Pons (tissue), 1 donor: ENCODE measurements around the gene HAX1.
A peak's percentile ranks its signal among the peaks of the same experiment; 100 is the strongest.
"Not testable (repeated sequence)": the region's sequence is repeated elsewhere in the genome, so short reads cannot be mapped to it uniquely, and the experiment has no call there.

Source experiments
- DNase-seq: peaks from one replicate; pipeline ENCODE4 v3.0.0-alpha.2; 2016; ENCODE audit warnings: low spot score

HAX1 gene

DNA sequence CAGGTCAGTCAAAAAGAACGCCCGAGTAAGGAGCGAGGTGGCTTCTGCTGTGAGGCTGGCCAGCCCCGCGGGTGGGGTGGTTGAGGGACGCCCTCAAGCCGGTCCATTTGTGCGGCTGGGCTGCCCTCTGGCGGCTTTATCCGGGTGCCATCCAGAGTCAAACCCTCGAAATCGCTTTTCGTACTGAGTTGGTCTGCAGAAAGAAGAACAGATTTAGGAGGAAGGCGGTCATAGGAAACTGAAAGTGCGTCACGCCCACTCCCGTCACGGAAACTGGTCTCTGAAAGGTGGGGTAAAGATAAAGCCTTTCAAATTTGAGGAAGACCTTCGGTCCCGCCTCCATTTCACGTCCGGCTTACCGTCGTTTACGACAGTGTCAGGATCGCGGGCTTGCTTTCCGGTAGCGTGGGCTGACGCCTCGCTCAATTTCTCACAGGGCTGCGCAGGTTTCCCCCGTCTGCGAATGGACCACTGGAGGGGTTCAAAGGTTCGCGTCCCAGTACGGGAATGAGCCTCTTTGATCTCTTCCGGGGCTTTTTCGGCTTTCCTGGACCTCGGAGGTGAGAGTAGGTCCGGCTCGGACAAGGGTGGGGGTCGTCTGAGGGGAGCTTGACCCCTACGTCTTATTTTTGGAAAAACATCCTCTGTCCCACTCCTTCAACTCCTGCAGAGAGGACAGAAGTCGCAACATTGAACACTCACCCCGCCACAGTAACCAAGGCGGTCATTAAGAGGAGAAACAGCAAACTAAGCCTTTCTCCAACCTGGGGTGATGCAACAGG lies at the start of gene HAX1:
Gene HAX1, plus strand, starts transcription at position 413 of the 782 bp plus-strand sequence. Its CDS starts 95 bp downstream, at position 508.
- DNase-seq: peak; percentile 93

DNA sequence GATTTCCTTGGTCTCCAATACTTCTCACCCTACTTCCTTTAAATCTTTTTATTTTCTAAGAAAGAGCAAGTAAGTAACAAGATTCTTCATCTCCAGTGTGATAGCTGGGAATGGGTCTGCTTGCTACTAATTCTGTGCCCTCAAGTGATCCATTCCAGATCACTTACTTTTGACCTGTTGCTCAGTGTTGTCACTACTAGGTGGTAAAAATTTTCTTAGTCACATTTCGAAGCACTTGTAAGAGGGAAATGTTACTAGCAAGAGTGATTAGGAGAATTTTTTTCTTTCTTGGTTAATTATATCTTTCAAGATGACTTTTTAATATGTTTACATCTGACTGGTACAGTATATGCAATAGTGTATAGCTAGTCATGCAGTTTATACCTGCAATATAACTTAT lies 49.5 kb upstream of the HAX1 start:
- DNase-seq: no peak

DNA sequence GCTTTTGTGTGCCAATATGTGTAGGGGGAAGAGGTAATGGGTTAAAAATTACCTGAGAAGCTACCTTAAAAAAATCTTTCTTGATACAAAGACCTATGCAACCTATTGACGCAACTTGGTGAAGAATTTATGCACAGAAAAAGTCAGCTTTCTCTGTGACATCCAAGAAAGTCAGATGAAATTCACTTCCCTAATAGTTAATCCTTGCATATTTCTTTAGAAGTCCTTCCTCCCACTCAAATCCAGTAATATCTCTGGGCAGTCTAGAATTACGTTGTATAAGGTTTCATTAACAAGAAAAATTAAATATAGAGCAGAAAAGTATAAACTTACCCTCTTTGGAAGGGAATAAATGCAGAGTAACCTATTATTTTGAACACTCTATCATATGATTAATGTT lies 48.8 kb upstream of the HAX1 start:
- DNase-seq: no peak

DNA sequence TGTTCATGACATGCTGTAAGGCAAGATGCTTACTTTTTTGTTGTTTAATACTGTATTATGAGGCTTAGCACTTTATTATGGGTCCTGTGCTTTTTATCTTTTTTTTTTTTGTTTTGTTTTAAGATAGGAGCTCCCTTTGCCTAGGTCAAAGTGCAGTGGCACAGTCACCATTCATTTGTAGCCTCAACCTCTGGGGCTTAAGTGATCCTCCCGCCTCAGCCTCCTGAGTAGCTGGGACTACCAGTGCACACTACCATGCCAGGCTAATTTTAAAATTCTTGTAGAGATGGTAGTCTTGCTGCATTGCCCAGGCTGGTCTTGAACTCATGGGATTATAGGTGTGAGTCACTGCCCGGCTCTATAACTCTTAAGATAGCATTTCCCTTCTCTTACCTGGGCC lies 47.1 kb upstream of the HAX1 start:
- DNase-seq: no peak

DNA sequence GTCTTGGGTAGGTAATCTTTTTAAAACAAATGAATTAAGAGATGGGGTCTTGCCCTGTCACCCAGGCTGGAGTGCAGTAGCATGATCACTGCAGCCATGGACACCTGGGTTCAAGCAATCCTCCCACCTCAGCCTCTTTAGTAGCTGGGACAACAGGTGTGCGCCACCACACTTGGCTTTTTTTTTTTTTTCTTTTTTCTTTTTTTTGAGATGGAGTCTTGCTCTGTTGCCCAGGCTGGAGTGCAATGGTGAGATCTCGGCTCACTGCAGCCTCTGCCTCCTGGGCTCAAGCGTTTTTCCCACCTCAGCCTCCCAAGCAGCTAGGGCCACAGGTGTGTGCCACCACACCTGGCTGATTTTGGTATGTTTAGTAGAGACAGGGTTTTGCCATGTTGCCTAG lies 41.3 kb upstream of the HAX1 start:
- DNase-seq: not testable (repeated sequence)

DNA sequence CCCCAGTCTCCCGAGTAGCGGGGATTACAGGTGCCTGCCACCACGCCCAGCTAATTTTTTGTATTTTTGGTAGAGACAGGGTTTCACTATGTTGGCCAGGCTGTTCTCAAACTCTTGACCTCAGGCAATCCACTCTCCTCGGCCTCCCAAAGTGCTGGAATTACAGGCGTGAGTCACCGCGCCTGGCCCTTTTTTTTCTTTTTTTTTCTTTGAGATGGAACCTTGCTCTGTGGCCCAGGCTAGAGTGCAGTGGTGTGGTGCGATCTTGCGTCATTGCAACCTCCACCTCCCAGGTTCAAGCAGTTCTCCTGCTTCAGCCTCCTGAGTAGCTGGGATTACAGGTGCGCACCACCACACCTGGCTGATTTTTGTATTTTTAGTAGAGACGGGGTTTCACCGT lies 39.3 kb upstream of the HAX1 start:
- DNase-seq: not testable (repeated sequence)

DNA sequence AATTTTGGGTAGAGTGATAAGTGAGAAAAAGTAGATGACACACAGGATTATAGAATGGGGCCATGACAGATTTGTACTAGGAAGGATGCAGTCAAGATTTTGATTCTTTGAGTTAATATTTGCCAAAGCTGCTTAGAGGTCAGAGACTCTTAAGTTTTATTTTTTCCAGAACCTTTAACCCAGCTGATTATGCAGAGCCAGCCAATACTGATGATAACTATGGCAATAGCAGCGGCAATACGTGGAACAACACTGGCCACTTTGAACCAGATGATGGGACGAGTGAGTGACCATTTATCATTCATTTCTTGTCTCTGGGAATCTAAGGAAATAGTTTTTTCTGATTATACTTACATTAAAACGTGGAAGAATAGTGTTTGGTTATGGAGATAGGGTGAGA lies 35.6 kb upstream of the HAX1 start:
- no peak for DNase-seq

DNA sequence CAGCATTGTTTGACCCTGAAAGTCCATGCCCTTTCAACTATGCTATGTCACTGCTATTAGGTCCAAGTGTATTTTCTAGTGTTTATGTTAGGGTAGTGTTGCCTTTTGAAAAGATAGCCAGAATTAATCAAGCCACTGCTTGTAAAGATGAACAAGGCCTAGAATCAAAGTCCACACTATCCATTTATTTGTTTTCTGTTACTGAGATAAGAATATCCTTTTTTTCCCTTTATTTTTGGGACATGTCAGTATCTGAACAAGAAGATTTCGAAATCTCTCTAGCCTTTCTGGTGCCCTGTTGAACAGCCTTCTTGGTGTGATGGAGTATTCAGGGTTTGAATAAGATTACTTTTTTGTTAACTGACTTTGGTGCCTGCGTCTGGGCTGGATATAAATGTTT lies 35.0 kb upstream of the HAX1 start:
- DNase-seq: no peak

DNA sequence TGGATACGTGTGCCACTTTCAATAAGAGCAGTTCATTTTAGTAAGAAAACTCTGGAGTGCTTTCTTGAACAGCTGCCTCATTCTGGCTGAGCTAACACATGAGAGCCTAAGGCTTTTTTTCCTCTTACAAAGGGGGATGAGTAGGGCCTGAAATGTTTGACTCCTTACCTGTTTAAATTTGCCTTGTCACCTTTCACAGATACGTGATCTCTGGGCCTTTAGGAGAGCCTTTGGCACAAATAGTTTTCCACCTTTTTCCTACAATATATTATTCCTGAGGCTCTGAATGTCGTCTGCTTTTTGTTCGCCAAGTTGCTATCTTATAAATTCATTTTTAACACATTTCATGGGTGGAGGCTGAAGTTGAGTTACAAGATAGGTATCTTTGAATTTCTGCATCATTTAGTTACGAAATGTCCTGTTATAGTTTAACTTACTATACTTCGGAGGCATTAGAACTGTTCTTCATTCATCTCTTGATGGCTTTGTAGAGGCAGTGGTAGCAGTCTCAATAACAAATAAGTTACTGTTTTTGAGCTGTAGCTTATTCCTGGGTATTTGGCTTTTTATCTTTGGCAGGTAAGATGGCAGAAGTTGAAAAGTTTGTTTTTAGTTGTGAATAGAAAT lies 34.4 kb upstream of the HAX1 start:
- no peak for DNase-seq

DNA sequence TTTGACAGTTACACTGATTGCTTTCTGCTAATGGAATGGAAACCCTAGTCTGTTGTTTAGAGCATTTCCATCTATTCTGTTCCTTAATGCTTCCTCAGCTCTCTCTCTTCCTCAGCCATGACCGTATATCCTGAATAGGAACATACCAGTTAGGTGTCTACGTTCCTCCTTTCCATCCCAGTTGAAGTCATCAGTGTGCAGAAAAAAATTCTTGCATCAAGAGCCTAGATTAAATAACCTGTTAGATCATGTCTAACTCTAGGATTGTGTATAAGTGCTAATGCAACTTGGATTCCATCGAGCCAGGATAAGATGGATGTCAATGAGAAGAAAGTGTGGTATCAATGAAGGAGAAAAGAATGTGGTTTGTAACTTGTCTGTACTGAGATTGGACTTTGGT lies 32.9 kb upstream of the HAX1 start:
- no peak for DNase-seq

DNA sequence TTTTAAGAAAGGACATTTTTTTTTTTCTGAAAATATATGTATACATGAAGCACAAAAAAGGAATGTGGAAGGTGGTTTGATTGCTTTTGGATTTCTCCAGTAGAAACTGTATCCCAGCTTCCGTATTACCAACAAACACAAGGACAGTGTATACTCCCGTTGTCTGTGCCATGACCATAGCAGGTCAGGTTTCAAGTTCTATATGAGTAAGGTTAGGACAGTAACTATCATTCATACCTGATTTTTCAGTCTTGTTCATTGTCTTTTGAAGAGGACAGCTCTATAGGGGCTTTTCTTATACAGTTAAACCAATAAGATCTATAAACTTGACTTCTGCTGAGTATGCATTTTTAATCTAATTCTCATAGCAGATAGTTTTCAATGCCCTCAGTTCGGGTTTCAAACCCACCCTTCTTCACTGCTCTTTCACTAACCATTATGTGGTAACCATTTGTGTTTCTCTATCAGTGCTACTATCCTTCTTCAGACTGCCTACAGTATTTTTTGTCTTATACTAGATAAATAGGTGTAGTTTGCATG lies 32.1 kb upstream of the HAX1 start:
- DNase-seq: no peak

DNA sequence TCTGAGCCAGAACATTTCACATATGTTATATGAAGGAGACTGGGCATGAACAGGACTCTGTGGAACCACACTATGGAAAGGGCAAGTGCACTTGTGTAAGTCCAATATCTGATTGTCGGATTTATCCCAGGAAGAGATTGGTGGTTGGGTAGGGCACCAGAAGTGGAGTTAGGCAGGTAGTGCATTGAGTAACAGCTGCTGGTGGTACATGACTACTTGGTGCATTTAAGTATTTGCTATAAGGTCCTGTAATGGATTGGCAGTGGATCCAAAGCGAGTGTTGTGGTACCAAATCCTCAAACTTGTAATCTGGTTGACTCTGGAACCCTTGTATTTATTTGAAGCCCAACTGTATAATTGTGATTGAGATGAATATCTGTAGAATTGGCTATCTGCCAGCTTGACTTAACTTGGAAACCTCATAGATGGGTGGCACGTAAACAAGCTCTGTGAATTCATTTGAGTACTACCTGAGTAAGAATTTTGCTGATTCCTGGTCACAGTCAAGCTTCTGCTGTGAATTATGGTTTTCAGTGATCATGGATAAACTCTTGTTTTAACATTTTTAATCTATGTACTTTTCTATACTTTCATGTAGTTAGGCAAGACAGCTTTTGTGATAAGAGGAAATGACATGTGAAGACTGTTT lies 30.6 kb upstream of the HAX1 start:
- DNase-seq: no peak

DNA sequence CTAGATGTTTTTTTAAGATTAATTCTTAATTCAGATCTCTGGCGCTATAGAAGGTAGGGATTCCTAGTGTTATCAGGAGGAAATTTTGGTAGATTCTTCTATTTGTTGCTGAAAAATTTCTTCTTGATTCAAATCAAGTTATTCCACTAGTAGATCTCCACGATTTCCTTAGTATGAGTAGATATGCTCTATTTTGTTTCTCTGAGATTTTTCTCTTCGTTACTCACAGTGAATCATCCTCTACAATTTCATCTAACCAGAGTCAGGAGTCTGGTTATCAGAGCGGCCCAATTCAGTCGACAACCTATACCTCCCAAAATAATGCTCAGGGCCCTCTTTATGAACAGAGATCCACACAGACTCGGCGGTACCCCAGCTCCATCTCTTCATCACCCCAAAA lies 18.8 kb upstream of the HAX1 start:
- no peak for DNase-seq

DNA sequence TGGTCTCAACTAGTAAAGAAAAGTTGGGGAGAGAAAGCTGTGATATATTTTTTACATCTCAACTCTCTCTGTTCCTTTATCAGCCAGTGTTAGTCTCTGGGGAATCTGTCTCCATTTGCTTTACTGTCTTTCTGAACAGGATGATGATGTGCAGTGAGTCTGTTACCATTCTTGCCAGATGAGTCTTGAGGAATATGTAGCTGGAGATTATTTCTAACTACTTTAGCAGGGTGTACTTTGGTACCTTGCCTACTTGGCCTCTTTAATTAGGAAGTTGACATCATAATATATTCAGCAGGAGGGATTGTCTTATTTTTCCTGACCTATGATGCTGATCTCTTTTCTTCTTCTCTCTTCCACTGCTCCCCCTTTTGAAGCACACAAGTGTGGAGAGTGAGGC lies 15.7 kb upstream of the HAX1 start:
- no peak for DNase-seq

DNA sequence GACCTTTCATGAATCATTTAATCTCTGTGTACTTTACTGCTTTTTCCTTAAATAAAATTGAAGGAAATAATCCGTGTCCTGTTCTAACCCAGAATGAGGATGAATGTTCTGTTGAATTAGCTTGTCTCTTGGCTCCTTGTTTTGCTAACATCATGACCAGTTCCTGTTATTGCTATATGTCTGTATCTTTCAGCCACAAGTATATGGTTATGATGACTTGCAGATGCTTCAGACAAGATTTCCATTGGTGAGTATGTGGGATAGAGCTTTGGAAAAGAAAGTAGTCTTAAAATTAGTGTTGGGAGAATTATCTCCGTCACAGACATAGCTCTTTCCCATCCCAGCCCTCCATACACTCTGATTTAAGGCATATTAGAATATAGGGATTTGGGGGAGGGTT lies 13.6 kb upstream of the HAX1 start:
- DNase-seq: no peak

DNA sequence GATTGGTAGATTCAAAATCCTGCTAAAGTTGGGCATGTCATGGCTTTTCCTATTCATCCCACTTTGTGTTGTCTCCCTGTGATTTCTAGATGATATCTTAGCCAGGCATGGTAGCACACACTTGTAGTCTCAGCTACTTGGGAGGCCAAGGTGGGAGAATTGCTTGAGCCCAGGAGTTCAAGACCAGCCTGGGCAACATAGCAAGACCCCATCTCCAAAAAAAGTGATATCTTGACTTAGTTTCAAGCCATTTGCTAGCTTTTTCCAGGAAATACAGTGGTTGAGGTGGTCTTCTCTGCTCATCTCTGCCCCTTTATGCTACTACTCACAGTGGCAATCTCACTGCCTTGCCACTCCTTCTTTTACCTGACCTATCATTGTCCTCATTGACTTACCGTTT lies 12.3 kb upstream of the HAX1 start:
- no peak for DNase-seq

DNA sequence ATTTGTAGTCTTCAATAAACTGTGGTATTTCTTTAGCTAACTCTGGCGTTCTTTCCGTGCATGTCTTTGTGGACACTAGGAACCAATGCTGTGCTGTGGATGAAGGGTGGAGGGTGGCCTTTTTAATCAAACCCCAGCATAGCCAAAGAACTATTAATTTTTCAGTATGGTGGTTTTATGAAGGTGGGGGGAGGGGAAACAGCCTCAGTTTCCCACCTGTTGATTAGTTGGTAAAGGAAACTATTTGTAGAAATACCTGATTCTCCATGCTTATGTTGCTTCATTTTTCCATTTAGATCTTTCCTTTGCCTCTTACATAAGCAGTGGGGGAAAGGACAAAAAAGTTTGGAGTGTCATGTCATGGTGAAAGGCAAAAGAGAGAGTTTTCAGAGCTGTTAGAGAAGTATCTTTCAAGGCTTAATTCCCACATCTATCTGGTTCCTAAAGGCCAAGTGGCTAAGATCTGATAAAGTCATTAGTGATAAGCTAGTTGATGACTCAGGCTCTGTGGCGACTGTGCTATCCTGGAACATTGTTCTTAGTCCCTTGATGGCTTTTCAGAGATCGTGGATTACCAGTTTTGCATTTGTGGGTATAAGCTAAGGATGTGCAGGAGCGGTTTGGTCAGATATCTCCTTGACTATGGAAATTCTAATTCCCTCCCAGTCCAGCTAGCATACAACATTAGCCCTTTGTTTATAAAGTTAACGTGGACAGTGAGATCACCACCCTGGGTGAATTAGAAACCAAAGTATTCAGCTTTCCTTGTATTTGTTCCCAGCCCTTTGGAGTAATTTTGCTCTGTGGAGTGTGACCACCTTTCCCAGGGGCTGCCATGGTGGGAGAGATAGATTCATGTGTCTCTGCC lies 8.7 kb upstream of the HAX1 start:
- DNase-seq: no peak

DNA sequence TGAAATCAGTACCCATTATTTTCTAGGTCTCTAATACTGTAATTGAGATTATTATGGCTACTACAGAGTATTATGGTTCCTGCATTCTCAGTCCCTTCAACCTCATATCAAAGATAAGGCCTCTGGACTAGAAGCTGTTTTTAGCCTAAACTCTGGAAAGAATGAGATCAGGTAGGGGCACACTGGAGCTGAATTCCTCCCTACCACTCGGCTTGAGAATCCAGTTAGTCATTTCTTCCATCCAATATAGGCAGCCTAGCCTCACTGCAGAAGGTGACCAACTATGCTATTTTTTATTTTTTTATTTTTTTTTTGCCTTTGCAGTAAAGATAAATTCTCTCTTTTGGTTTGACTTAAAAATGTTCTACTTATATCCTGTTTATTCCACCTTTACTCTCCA lies 8.0 kb upstream of the HAX1 start:
- DNase-seq: no peak

DNA sequence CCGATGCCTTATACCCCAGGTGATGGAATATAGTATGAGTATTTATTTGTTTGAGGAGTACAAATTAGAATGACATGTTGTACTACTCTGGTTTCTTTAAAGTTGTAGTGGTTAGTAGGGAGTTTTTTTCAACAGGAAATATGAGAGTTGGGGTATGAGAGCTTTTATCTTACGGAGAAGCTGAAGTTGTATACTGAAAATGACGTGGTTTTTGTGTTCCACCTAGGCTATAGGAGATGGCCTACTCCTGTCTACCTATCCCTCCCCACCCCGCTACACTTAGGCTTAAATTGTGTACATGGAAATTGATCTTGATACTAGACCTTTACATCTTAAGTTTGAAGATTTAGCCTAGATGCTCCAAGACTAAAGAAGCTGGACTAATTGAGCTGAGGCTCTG lies 6.8 kb upstream of the HAX1 start:
- no peak for DNase-seq

DNA sequence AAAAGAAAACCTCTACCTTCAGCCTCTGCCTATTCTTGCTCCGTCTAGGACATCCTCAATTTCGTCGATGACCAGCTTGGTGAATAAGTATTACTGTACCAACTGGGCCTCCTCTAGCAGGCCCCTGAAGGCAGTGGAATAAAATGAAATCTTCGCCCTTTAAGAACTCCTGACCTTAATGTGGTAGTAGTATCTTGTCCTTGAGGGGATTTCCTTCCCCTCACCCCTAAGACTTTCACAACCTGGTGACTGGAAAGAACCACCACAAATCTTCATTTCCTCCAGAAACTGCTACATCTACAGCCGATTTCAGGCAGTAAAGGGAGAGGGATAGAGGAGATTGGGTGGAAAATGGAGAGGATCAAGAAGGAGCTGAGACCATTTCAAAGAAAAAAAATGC lies 1.6 kb upstream of the HAX1 start:
- no peak for DNase-seq

DNA sequence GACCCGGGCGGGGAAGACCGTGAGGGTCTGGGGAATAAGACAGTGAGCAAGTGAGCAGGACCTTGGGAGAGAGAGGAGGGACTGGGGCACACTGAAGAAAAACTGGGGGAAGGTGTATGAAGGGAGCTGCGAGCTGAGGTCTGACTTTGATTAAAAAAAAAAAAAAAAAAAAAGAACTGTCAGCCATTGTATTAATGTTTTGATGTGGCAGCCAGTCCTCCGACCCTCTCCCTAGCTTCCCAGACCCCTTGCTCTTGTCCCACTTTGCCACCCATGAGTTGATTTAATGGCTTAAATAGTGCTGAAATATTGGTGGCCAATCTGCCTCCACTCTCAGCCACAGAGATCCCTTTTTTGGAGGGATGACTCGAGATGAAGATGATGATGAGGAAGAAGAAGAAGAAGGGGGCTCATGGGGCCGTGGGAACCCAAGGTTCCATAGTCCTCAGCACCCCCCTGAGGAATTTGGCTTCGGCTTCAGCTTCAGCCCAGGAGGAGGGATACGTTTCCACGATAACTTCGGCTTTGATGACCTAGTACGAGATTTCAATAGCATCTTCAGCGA lies 652 bp downstream of the HAX1 start:
- DNase-seq: no peak

DNA sequence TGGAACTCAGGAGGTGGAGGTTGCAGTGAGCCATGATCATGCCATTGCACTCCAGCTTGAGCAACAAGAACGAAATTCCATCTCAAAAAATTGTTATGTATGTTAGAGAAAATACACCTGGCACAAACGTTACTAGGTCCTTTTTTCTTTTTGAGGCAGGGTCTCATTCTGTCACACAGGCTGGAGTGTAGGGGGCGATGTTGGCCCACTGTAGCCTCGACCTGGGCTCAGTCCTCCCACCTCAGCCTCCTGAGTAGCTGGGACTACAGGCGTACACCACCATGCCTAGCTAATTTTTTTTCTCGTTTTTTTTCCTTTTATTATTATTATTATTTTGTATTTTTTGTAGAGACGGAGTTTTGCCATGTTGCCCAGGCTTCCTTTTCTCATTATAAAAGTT lies 4.4 kb downstream of the HAX1 start:
- DNase-seq: no peak
